ENCODE results near the gene UFL1. TPM values are rescaled to one million over a fixed set of nuclear protein-coding genes. Genes with fewer than 3 reads are reported as not detected.

The UFL1 gene
- total and polyA plus RNA-seq, 2 donors (not counting 3 experiments of a cell fraction or from before 2014, with no cell fraction given), result 3.4 to 18.3 TPM

DNA sequence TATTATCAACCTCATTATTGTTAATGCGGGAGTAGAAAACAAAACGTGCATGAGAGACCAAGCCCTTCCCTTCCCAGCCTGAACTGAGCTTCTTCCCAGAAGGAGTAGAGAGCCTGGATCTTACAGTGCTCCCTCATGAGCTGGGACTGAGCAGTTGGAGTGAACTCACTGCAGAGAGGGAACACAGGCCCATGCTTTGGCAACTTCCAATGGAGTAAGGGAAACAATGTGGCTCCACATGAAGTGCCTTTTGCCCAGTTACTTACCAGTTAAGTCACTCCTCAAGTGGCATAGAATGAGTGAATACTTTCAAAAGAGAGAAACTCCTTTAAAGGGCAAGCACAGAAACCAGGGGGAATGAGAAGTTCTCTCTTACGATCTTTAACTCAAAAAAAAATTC is 53.8 kb downstream of the UFL1 start:
- no peaks in the 10 kb centered on the region for H3K9me1 ChIP-seq (replicated peaks; ENCODE audit: control insufficient read depth, extremely low read depth, insufficient read depth, low read length)
- no peaks in the 10 kb centered on the region for H3K79me2 ChIP-seq (ENCODE audit: control insufficient read depth, insufficient read depth, low read length)
- no peak for FAIRE-seq
- dilution Hi-C loops (cut with MboI; ENCODE audit: extremely low pct_ligation_motif_present, low sequenced_read_pairs), result no loop called here
- no peaks in the 10 kb centered on the region for H3K36me3 ChIP-seq (ENCODE audit: control insufficient read depth in 2 of 2, extremely low read depth in 1 of 2, insufficient read depth in 2 of 2, low read length in 2 of 2)
- no peak overlapping the region for H3K4me2 ChIP-seq (ENCODE audit: insufficient read depth, low read length)
- H3K4me3 ChIP-seq (replicated peaks in 1 of 3; ENCODE audit: insufficient read depth in 1 of 3, low read depth in 1 of 3, low read length in 3 of 3), result no peak overlapping the region
- CTCF ChIA-PET, result interaction anchor here (1.2 kb wide), 1 partner anchor 10 kb away, joined by 4 read pairs; no protein-coding TSS in a partner anchor
- intact Hi-C loops (cut with micrococcal nuclease), result no loop called here
- no peak overlapping the region for H2AFZ ChIP-seq (ENCODE audit: low read depth, low read length)
- H3K27me3 ChIP-seq (ENCODE audit: control insufficient read depth in 2 of 2, insufficient read depth in 2 of 2, low read length in 2 of 2), result no peaks in the 10 kb centered on the region
- POLR2A ChIA-PET, result no interaction called here
- no TSS peak for BruUV-seq (replicated peaks)
- H4K20me1 ChIP-seq (replicated peaks; ENCODE audit: control insufficient read depth, extremely low read depth, insufficient read depth, low read length), result no peaks in the 10 kb centered on the region
- H3K4me1 ChIP-seq (ENCODE audit: control insufficient read depth, extremely low read depth, insufficient read depth, low read length), result no peaks in the 10 kb centered on the region
- DNase-seq (ENCODE audit: low read depth, low spot score), result no peak
- H3K9me3 ChIP-seq (replicated peaks; ENCODE audit: control insufficient read depth, insufficient read depth, low read length), result no peaks in the 10 kb centered on the region
- H3K9ac ChIP-seq (replicated peaks; ENCODE audit: extremely low read depth, insufficient read depth, low read length), result no peak overlapping the region
- TF ChIP-seq POLR2AphosphoS5 (IDR thresholded peaks at IDR 0.05; ENCODE audit: insufficient read depth, low read depth, low read length), result no peak
- no peak for TF ChIP-seq POLR2A (IDR thresholded peaks at IDR 0.05; ENCODE audit: low read depth, low read length)
- TF ChIP-seq JUN (IDR thresholded peaks at IDR 0.05; ENCODE audit: borderline replicate concordance, insufficient read depth, insufficient read length, low read depth), result no peak
- TF ChIP-seq MYC (IDR thresholded peaks at IDR 0.05; ENCODE audit: low read depth, low read length), result no peak
- TF ChIP-seq MAX (IDR thresholded peaks at IDR 0.05; ENCODE audit: insufficient read depth, insufficient read length), result no peak
- no peak for TF ChIP-seq FOS (IDR thresholded peaks at IDR 0.05; ENCODE audit: borderline replicate concordance, insufficient read depth, low read length)
- TF ChIP-seq GATA2 (IDR thresholded peaks at IDR 0.05; ENCODE audit: insufficient read depth, insufficient read length, low read depth, low read length), result no peak
- no peak for TF ChIP-seq EZH2 (IDR thresholded peaks at IDR 0.05; ENCODE audit: borderline replicate concordance, low read depth, low read length, severe bottlenecking)
- no peak for TF ChIP-seq CTCF (IDR thresholded peaks at IDR 0.05; ENCODE audit: extremely low read depth in 1 of 2, insufficient read depth in 1 of 2, low read depth in 1 of 2, low read length in 2 of 2)
- H3K27ac ChIP-seq (ENCODE audit: insufficient read depth, low read depth, low read length), result no peak overlapping the region

All from endothelial cell of umbilical vein (primary cell).